C4-2B (cell line): ENCODE data around the gene CCL11.

ENCODE experiments used
- H3K27ac ChIP-seq: fragments of 450-650 bp; 2 replicates; pipeline ENCODE4 v1.5.1; 2017
- CTCF ChIP-seq: fragments of 450-650 bp; conservative IDR thresholded peaks from 2 replicates; pipeline ENCODE4 v1.5.1; 2017; ENCODE audit warnings: mild to moderate bottlenecking
- ZFX ChIP-seq: fragments of 450-650 bp; IDR thresholded peaks from 2 replicates; pipeline ENCODE4 v1.6.1; 2017

The CCL11 gene

DNA sequence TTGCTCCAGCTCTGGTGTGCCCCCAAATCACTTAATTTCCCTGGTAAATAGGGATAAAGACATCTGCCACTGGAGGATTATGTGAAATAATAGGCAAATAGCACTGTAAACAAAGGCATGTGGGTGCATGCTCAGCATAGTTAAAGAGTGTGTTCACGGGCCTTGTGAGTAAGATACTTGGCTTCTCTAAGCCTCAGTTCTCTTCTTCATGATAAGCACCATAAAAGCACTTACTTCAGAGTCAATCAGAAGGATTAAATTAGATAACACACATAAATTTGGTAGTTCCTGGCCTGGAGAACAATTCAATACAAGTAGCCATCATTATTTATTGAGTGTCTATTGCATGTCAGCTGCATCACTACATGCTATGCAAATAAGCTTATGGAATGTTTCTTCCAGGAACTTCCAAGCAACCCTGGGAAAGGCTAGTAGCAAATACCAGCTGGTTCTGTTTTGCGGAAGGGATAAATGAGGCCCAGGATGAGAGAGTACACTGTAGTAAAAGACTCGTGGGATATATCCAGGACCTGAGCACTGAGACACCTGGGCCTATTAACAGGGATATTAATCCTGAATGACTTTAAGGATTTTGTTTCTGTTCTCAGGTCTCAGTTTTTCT lies 14.5 kb downstream of the CCL11 start:
- no peak overlapping the region for H3K27ac ChIP-seq
- TF ChIP-seq CTCF (no peak), ZFX (no peak)

- H3K27ac ChIP-seq = no peak overlapping the region
- no peak for TF ChIP-seq ZFX
- no peak for TF ChIP-seq CTCF
Observed at GRCh38 chr17:34300652-34301370, 15.3 kb downstream of the CCL11 start.

GRCh38 chr17:34301986-34302385 lies 16.4 kb downstream of the CCL11 start:
- no peak for TF ChIP-seq CTCF
- TF ChIP-seq ZFX = no peak

GRCh38 chr17:34302636-34303035 lies 17.1 kb downstream of the CCL11 start:
- TF ChIP-seq CTCF = no peak
- TF ChIP-seq ZFX = no peak
- no peak overlapping the region for H3K27ac ChIP-seq

More at GRCh38 chr17:34301986-34302385, 16.4 kb downstream of the CCL11 start:
- no peak overlapping the region for H3K27ac ChIP-seq

- no peak overlapping the region for H3K27ac ChIP-seq
- TF ChIP-seq CTCF (no peak), ZFX (no peak)
Observed at GRCh38 chr17:34303606-34304005, 18.1 kb downstream of the CCL11 start.

GRCh38 chr17:34305061-34305460 lies 19.5 kb downstream of the CCL11 start:
- no peak for TF ChIP-seq CTCF
- no peak for TF ChIP-seq ZFX
- no peak overlapping the region for H3K27ac ChIP-seq

DNA sequence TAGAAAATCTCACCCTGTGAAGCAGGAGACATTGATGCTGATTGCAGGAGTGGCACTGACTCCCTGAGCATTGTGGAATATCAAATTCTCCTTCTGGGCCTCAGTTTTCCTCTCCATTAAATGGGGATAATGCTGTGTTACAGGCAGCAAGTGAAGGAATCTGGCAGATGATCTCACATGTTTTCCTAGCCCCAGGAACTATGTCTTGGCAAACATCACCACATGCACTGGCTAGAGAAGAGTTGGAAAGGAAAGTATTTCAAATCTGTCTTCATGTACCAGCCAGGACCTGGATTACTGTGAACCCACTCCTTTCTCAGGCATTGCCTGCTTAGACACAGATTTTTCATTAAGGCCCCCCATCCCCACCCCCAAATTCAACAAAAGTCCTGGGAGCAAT lies 20.1 kb downstream of the CCL11 start:
- no peak for TF ChIP-seq ZFX
- TF ChIP-seq CTCF = no peak
- H3K27ac ChIP-seq = no peak overlapping the region
